Measurements from ENCODE around the gene FCHSD1. TPM values are rescaled to one million over a fixed set of nuclear protein-coding genes. Genes with fewer than 3 reads are reported as not detected.

Gene FCHSD1
- total and polyA plus RNA-seq, 10 donors, result 20.4 to 67.3 (median 45.6) TPM

- DNase-seq, result no peak
- H3K36me3 ChIP-seq, result peaks cover 0 to 26% (median 4%) of the 10 kb centered on the region in 6 donors
- peaks cover 0 to 9% (median 0%) of the 10 kb centered on the region in 8 donors for H3K9me3 ChIP-seq
- intact Hi-C loops (cut with DNase I; ENCODE audit: low total_unique reads), result no loop called here
- peak overlapping the region in 4 of 8 donors; percentile 13 to 67 (median 34) for H3K27ac ChIP-seq
- peaks cover 13 to 86% (median 60%) of the 10 kb centered on the region in 6 donors for H3K4me1 ChIP-seq
- H3K27me3 ChIP-seq (replicated peaks in 1 of 7), result no peaks in the 10 kb centered on the region
- H3K4me3 ChIP-seq, result no peak overlapping the region
- WGBS, 5 donors, result 92 to 98% (median 96%) methylated on average over 2 of the region's 2 CpGs
- TF ChIP-seq CTCF (IDR thresholded peaks at IDR 0.05 in 8 of 11, conservative IDR thresholded peaks at IDR 0.05 in 3 of 11) (no peak), POLR2A (IDR thresholded peaks at IDR 0.05) (no peak), POLR2AphosphoS5 (IDR thresholded peaks at IDR 0.05) (no peak)
Measured at GRCh38 chr5:141597814-141598213, 53.4 kb downstream of the FCHSD1 start.

GRCh38 chr5:141597394-141597793, 53.8 kb downstream of the FCHSD1 start:
- intact Hi-C loops (cut with DNase I; ENCODE audit: low total_unique reads), result no loop called here
- peak overlapping the region in 4 of 8 donors; percentile 13 to 67 (median 34) for H3K27ac ChIP-seq
- WGBS, 5 donors, result 28 to 55% (median 35%) methylated on average over 2 of the region's 2 CpGs

GRCh38 chr5:141596867-141597266, 54.4 kb downstream of the FCHSD1 start:
- no peak for DNase-seq

More at GRCh38 chr5:141597394-141597793, 53.8 kb downstream of the FCHSD1 start:
- peaks cover 0 to 9% (median 0%) of the 10 kb centered on the region in 8 donors for H3K9me3 ChIP-seq
- H3K4me3 ChIP-seq, result no peak overlapping the region
- DNase-seq, result no peak
- peaks cover 0 to 26% (median 4%) of the 10 kb centered on the region in 6 donors for H3K36me3 ChIP-seq
- no peaks in the 10 kb centered on the region for H3K27me3 ChIP-seq (replicated peaks in 1 of 7)
- no peak for TF ChIP-seq POLR2A (IDR thresholded peaks at IDR 0.05)
- TF ChIP-seq CTCF (IDR thresholded peaks at IDR 0.05 in 8 of 11, conservative IDR thresholded peaks at IDR 0.05 in 3 of 11), result no peak
- no peak for TF ChIP-seq POLR2AphosphoS5 (IDR thresholded peaks at IDR 0.05)
- H3K4me1 ChIP-seq, result peaks cover 12 to 86% (median 59%) of the 10 kb centered on the region in 6 donors

More at GRCh38 chr5:141596867-141597266, 54.4 kb downstream of the FCHSD1 start:
- H3K36me3 ChIP-seq, result peaks cover 0 to 26% (median 4%) of the 10 kb centered on the region in 6 donors
- peak overlapping the region in 2 of 8 donors; percentile 42 to 67 for H3K27ac ChIP-seq
- peaks cover 0 to 9% (median 0%) of the 10 kb centered on the region in 8 donors for H3K9me3 ChIP-seq
- WGBS, 5 donors, result 88 to 100% (median 97%) methylated on average over 1 of the region's 1 CpG
- TF ChIP-seq POLR2A (IDR thresholded peaks at IDR 0.05) (no peak), POLR2AphosphoS5 (IDR thresholded peaks at IDR 0.05) (no peak), CTCF (IDR thresholded peaks at IDR 0.05 in 8 of 11, conservative IDR thresholded peaks at IDR 0.05 in 3 of 11) (no peak)
- intact Hi-C loops (cut with DNase I; ENCODE audit: low total_unique reads), result no loop called here
- H3K4me1 ChIP-seq, result peaks cover 13 to 86% (median 59%) of the 10 kb centered on the region in 6 donors
- no peaks in the 10 kb centered on the region for H3K27me3 ChIP-seq (replicated peaks in 1 of 7)
- no peak overlapping the region for H3K4me3 ChIP-seq

All from spleen (tissue), 11 donors.